HG03432 (cell line): ENCODE data around the gene TSSC4.

Experiments used
- ATAC-seq: cut with Tn5 transposase; IDR thresholded peaks from one replicate; pipeline ENCODE4 v1.9.1; 2021; ENCODE audit warnings: mild to moderate bottlenecking, moderate library complexity; ENCODE audit not compliant: unreplicated experiment

Gene TSSC4

GRCh38 chr11:2415601-2416380 lies 15.2 kb downstream of the TSSC4 start:
- no peak for ATAC-seq

DNA sequence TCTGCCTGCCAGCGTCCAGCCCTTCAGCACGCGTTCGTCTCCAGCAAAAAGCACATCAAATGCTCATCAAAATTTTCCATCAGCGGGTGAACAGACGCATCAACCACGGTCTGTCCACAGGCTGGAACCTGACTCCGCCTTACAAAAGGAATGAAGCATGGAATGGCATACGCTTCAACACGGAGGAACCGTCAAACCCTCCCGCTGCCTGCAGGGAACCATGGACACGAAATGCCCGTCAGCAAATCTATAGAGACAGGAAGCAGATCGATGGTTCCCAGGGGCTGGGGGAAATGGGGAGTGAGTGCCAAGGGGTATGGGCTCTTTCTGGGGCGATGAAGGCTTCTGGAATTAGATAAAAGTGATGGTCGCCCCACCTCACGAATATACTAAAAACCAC lies 16.2 kb downstream of the TSSC4 start:
- ATAC-seq = no peak

DNA sequence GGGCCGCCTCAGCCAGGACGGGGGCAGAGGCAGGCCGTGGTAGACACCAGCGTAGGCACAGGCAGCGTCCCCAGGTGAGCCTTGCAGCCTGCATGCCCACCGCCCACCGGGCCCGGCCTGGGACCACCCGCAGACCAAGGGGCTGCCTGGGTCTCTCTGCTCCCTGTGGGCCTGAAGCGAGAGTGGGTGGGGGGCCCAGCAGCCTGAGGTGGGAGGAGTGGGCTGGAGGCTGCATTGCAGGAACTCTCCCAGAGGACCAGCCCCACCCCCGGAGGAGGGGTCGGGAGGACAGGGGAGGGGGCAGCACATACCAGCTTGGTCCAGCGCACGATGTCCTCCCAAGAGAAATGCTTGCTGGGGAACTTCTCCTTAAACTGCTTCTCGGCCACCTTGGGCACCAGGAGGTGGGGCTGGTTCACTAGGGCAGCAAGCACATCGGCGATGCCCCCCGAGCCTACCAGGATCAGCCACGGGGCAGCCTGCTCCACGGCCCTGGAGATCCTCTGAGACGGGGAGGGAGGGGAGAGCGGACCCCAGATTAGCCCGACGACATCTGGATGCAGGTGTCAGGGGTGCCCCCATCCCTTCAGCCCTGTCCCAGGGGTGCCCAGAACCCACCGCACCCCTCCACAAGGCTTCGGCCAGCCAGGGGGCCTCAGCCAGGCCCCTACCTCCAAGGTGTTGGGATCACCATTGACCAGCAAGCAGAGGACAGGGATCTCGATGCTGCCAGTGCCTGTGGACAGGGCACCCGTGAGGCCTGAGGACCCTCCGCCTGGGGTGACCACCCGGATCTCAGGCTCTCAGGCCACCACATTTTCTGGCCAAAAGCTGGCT lies 17.5 kb downstream of the TSSC4 start:
- ATAC-seq = no peak

- ATAC-seq = no peak
These were observed 18.3 kb downstream of the TSSC4 start for GRCh38 chr11:2418693-2419360.

- no peak for ATAC-seq
These were observed 19.3 kb downstream of the TSSC4 start for GRCh38 chr11:2419638-2420501.

DNA sequence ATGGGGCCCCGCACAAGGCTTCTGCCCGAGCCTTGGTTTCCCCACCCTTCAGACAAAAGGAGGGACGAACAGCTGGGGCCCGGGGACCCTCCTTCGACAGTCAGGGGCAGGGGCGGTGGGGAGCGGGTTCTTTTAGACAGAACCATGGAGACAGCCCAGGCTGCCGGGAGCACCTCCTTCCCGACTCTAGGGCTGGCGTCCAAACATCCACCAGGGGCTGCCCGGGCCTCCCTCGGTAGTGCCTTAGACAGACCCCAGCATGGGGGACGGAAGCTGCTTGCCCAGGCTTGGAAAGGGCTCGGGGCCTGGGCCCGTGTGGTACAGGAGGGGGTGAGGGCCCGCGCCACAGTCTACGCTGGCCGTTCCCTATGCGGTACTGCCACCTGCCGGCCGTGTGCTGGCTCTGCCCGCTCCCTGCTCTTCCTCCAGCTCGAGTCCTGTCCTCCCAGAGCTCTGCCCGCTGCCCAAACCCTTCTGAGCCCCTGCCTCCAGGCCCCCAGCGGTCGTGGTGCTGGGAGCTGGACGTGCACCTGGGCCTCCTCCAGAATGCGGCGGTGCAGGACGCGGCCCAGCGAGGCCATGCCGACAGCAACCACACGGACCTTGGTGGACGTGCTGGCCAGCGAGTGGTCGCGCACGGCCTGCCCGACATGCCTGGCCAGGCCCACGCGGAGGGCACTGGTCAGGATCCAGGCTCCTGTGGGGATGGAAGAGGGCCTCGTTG lies 20.1 kb downstream of the TSSC4 start:
- no peak for ATAC-seq

GRCh38 chr11:2421226-2421994 lies 20.9 kb downstream of the TSSC4 start:
- ATAC-seq = no peak

DNA sequence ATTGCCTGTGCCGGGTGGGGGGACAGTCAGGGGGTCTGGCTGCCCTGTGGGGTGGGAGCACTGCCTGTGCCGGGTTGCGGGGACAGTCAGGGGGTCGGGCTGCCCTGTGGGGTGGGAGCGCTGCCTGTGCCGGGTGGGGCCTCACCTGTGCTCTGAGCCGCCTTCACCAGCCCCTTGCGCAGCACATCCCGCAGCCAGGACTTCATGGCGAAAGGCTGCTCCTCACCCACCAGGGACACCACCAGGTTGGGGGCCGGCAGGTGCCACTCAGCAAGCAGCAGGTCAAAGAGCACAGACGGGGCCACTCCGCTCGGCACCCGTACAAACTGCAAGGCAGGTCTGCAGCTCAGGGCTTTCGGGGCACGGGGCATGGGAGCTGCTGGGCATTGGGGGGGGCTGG lies 21.4 kb downstream of the TSSC4 start:
- ATAC-seq = no peak

GRCh38 chr11:2422461-2423156 lies 22.1 kb downstream of the TSSC4 start:
- ATAC-seq = no peak

DNA sequence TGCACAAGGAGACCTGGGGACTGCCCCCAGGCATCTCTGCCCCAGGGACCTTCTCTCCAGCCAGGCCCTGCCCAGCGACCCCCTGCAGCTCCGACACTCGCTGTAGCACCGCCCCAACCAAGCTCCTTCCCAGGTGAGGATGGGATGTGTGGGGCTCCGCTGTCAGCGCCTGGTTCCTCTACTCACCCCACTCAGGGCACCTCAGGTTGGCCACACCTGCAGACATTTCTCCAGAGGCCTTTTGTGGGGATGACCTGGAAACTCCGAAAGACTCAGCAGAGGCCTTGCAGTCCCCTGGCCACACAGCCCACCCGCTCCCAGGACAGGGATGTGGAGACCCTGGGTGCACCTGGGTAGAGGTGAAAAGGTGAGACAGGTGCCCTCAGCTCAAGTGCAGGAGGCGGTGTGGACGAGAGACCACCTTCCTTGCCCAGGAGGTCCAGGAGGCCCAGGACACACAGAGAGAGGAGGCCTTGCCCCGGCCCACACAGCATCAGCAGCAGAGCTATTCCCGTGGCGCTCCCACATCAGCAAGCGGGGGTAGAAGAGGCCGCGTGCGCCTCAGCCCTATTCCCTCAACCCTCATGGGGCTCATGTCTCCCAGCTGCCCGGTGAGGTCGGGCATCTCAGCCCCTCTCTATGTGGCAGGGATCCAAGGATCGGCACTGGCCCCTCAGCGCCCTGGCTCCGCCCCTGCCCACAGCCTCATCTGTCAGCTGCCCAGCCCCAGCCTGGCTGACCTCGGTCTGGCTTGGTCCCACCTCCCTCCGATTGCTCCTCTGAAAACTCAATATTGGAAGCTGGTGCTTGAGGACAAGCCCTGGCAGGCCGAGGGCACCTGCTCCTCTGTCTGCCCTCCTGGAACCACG lies 22.8 kb downstream of the TSSC4 start:
- no peak for ATAC-seq

DNA sequence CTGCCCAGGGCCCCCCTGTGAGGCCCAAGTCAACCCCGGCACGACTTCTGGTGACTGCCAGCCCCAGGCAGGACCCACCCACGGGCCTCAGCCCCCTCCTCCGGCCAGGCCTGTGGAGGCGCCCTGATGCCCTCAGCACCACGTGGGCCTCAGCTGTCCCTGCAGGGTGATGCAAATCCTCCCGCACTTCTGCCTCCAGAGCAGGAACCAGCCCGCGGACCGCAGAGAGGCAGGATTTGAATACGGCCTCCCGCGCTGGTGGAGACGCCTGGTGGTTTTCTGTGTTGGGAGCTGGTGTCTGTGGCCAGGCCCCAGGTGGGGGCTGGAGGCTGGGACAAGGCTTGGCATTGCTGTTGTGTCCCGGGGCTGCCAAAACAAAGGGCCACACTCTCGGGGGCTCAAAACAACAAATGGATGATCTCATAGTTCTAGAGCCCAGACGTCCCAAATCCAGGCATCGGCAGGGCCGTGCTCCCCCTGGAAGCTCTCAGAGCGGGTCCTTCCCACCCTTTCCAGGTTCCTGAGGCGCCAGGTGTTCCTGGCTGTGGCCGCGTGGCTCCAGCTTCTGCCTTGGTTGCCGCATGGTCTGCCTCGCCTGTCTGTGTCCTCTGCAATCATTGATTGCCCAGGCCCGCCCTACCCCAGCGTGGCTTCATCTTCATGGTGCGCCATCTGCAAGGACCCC lies 24.4 kb downstream of the TSSC4 start:
- no peak for ATAC-seq

GRCh38 chr11:2425506-2425905 lies 25.0 kb downstream of the TSSC4 start:
- no peak for ATAC-seq

DNA sequence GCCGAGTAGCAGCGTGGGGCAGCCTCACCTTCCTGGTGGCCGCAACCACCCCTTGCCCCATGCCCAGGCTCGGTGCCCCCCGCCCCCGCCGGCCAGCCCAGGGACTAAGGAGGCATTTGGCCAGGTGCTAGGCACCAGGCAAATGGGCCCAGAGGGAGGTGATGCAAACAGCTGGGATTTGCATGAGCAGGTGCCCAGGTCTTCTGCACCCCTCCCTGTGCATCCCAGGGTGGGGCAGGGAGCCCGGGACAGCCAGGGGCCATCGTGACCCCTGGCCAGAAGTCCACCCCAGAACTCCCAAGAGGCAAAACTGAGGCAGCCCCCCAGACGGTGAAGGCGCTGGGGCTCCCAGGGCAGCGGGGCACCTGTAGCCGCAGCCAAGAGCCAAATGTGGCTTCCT lies 25.7 kb downstream of the TSSC4 start:
- ATAC-seq = no peak

- ATAC-seq = no peak
These were observed 26.4 kb downstream of the TSSC4 start for GRCh38 chr11:2426826-2427521.

GRCh38 chr11:2427721-2428321 lies 27.3 kb downstream of the TSSC4 start:
- ATAC-seq = no peak

DNA sequence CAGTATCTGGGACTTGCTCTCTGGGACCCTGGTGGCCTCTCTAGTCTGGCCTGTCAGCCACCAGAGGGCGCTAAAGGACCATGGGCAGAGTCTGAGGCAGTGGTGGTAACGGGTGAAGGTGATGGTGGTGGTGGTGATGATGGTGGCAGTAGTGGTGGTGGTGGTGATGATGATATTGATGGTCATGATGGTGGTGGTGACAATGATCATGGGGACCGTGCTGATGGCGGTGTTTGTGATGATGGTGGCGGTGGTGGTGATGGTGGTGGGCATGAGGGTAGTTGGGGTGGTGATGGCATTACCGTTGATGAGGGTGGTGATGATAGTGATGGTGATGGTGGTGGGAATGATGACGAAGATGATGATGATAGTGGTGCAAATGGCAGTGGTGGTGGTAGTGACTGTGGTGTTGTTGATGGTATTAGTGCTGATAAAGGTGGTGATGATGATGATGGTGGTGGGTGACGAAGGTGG lies 27.8 kb downstream of the TSSC4 start:
- no peak for ATAC-seq
